PC-9 (cell line): Measurements from ENCODE around the gene MPP3.

ENCODE experiments used
- CTCF ChIP-seq: fragments of 200-600 bp; sonication (generic); conservative IDR thresholded peaks from 2 replicates; pipeline ENCODE4 v1.6.1; 2017; ENCODE audit warnings: mixed run types, antibody characterized with exemption, mild to moderate bottlenecking, moderate library complexity
- EZH2 ChIP-seq: fragments of 200-600 bp; sonication (generic); IDR thresholded peaks from 2 replicates; pipeline ENCODE4 v1.8.0; 2017; ENCODE audit warnings: antibody characterized with exemption, low read depth

- TF ChIP-seq EZH2 (no peak), CTCF (no peak)
Observed at GRCh38 chr17:43860077-43860725, 27.3 kb upstream of the MPP3 start.
